ENCODE data around the gene DHCR24. TPM values are rescaled to one million over a fixed set of nuclear protein-coding genes. Genes with fewer than 3 reads are reported as not detected.

The DHCR24 gene
- total and polyA plus RNA-seq, 2 donors (not counting 3 experiments of a cell fraction or from before 2014, with no cell fraction given) = 223 to 239 TPM

GRCh38 chr1:54849219-54850068 is 37.6 kb downstream of the DHCR24 start:
- Histone ChIP-seq H3K4me3 (replicated peaks in 1 of 3; ENCODE audit: insufficient read depth in 1 of 3, low read depth in 1 of 3, low read length in 3 of 3) (no peak overlapping the region), H4K20me1 (replicated peaks; ENCODE audit: control insufficient read depth, extremely low read depth, insufficient read depth, low read length) (no peaks in the 10 kb centered on the region), H3K9me1 (replicated peaks; ENCODE audit: control insufficient read depth, extremely low read depth, insufficient read depth, low read length) (no peaks in the 10 kb centered on the region), H3K27me3 (ENCODE audit: control insufficient read depth in 2 of 2, insufficient read depth in 2 of 2, low read length in 2 of 2) (no peaks in the 10 kb centered on the region), H3K9ac (replicated peaks; ENCODE audit: extremely low read depth, insufficient read depth, low read length) (no peak overlapping the region), H3K9me3 (replicated peaks; ENCODE audit: control insufficient read depth, insufficient read depth, low read length) (no peaks in the 10 kb centered on the region), H3K36me3 (ENCODE audit: control insufficient read depth in 2 of 2, extremely low read depth in 1 of 2, insufficient read depth in 2 of 2, low read length in 2 of 2) (peaks cover 17 to 32% of the 10 kb centered on the region in 2 experiments), H3K27ac (ENCODE audit: insufficient read depth, low read depth, low read length) (no peak overlapping the region), H3K4me1 (ENCODE audit: control insufficient read depth, extremely low read depth, insufficient read depth, low read length) (no peaks in the 10 kb centered on the region), H2AFZ (ENCODE audit: low read depth, low read length) (no peak overlapping the region), H3K4me2 (ENCODE audit: insufficient read depth, low read length) (no peak overlapping the region), H3K79me2 (ENCODE audit: control insufficient read depth, insufficient read depth, low read length) (no peaks in the 10 kb centered on the region)
- no peak for TF ChIP-seq POLR2AphosphoS5 (IDR thresholded peaks at IDR 0.05; ENCODE audit: insufficient read depth, low read depth, low read length)
- TF ChIP-seq POLR2A (IDR thresholded peaks at IDR 0.05; ENCODE audit: low read depth, low read length) = no peak
- TF ChIP-seq CTCF (IDR thresholded peaks at IDR 0.05; ENCODE audit: extremely low read depth in 1 of 2, insufficient read depth in 1 of 2, low read depth in 1 of 2, low read length in 2 of 2) = no peak
- intact Hi-C loops (cut with micrococcal nuclease) = no loop called here
- TSS peak; percentile 33 for BruUV-seq (replicated peaks)
- FAIRE-seq (no peak), DNase-seq (ENCODE audit: low read depth, low spot score) (no peak)
- ChIA-PET POLR2A (no interaction called here), CTCF (no interaction called here)
- dilution Hi-C loops (cut with MboI; ENCODE audit: extremely low pct_ligation_motif_present, low sequenced_read_pairs) = no loop called here

All from endothelial cell of umbilical vein (primary cell).